ENCODE data around the gene TGFBR3.

- TF ChIP-seq POLR2A (IDR thresholded peaks at IDR 0.05), result no peak
- TF ChIP-seq, protein P1, sequence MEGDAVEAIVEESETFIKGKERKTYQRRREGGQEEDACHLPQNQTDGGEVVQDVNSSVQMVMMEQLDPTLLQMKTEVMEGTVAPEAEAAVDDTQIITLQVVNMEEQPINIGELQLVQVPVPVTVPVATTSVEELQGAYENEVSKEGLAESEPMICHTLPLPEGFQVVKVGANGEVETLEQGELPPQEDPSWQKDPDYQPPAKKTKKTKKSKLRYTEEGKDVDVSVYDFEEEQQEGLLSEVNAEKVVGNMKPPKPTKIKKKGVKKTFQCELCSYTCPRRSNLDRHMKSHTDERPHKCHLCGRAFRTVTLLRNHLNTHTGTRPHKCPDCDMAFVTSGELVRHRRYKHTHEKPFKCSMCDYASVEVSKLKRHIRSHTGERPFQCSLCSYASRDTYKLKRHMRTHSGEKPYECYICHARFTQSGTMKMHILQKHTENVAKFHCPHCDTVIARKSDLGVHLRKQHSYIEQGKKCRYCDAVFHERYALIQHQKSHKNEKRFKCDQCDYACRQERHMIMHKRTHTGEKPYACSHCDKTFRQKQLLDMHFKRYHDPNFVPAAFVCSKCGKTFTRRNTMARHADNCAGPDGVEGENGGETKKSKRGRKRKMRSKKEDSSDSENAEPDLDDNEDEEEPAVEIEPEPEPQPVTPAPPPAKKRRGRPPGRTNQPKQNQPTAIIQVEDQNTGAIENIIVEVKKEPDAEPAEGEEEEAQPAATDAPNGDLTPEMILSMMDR (IDR thresholded peaks at IDR 0.05), result no peak
Measured at GRCh38 chr1:91707114-91707889, 178.6 kb downstream of the TGFBR3 start.
